Renal cortex interstitium (tissue), 11 donors: ENCODE results near the gene LPIN1. TPM values are rescaled to one million over a fixed set of nuclear protein-coding genes. Genes with fewer than 3 reads are reported as not detected.
"Not testable (repeated sequence)": the region's sequence is repeated elsewhere in the genome, so short reads cannot be mapped to it uniquely, and the experiment has no call there.

ENCODE experiments used
- DNase-seq, 11 donors: peaks; one replicate each; pipeline ENCODE4 v3.0.0-alpha.2; 2013; ENCODE audit warnings: low read depth in 9 of 11, low spot score in 4 of 11; ENCODE audit errors: extremely low read depth in 1 of 11
- polyA plus RNA-seq, 3 donors: library from polyadenylated mRNA; unstranded; fragments of 120-200 nt; gene quantifications; one replicate each; pipeline ENCODE4 v1.2.1, GENCODE V29; 2013; ENCODE audit not compliant: insufficient read length in 3 of 3

LPIN1 gene
- polyA plus RNA-seq, 3 donors: 19.8 to 26.4 (median 22.5) TPM

- DNase-seq: no peak
Observed at GRCh38 chr2:11711354-11711716, 35.1 kb upstream of the LPIN1 start.

GRCh38 chr2:11711751-11712150, 34.7 kb upstream of the LPIN1 start:
- no peak for DNase-seq

- no peak for DNase-seq
Observed at GRCh38 chr2:11712866-11713265, 33.6 kb upstream of the LPIN1 start.

GRCh38 chr2:11713815-11714214, 32.6 kb upstream of the LPIN1 start:
- DNase-seq: no peak

GRCh38 chr2:11715987-11716652, 30.3 kb upstream of the LPIN1 start:
- DNase-seq: no peak

GRCh38 chr2:11716689-11717321, 29.6 kb upstream of the LPIN1 start:
- DNase-seq: no peak

- no peak for DNase-seq
Observed at GRCh38 chr2:11717623-11718022, 28.8 kb upstream of the LPIN1 start.

GRCh38 chr2:11718606-11719005, 27.8 kb upstream of the LPIN1 start:
- DNase-seq: no peak

- no peak for DNase-seq
Observed at GRCh38 chr2:11719230-11719977, 27.0 kb upstream of the LPIN1 start.

GRCh38 chr2:11720752-11721151, 25.7 kb upstream of the LPIN1 start:
- DNase-seq: no peak

GRCh38 chr2:11722292-11723060, 24.0 kb upstream of the LPIN1 start:
- no peak for DNase-seq

GRCh38 chr2:11723061-11723371, 23.4 kb upstream of the LPIN1 start:
- no peak for DNase-seq

- no peak for DNase-seq
Observed at GRCh38 chr2:11724151-11724550, 22.3 kb upstream of the LPIN1 start.

GRCh38 chr2:11726384-11726783, 20.0 kb upstream of the LPIN1 start:
- no peak for DNase-seq

GRCh38 chr2:11729362-11730212, 16.8 kb upstream of the LPIN1 start:
- no peak for DNase-seq

- DNase-seq: not testable (repeated sequence)
Observed at GRCh38 chr2:11731214-11731984, 15.0 kb upstream of the LPIN1 start.

- no peak for DNase-seq
Observed at GRCh38 chr2:11732587-11732986, 13.8 kb upstream of the LPIN1 start.

- DNase-seq: not testable (repeated sequence)
Observed at GRCh38 chr2:11737852-11738251, 8.6 kb upstream of the LPIN1 start.
